HepG2 (cell line): ENCODE data around the gene FUCA1. TPM values are rescaled to one million over a fixed set of nuclear protein-coding genes. Genes with fewer than 3 reads are reported as not detected.

Source experiments
- ATF7 ChIP-seq, 2 experiments: fragments of 450-650 bp in 1 of 2; sonication (generic) in 1 of 2; formaldehyde crosslinking in 1 of 2; IDR thresholded peaks; 2 replicates each; pipeline versions ENCODE4 v1.4.0 to v1.6.1; 2016 to 2020; ENCODE audit warnings: antibody characterized with exemption in 1 of 2, mild to moderate bottlenecking in 1 of 2, missing genetic modification reagents in 1 of 2
- FIP1L1 ChIP-seq: fragments of 200-400 bp; formaldehyde crosslinking; IDR thresholded peaks from 2 replicates; pipeline ENCODE4 v1.6.1; 2018; ENCODE audit warnings: low read depth, mild to moderate bottlenecking, low read length, moderate library complexity, borderline replicate concordance; ENCODE audit not compliant: insufficient read depth
- KLF11 ChIP-seq: IDR thresholded peaks from 2 replicates; pipeline ENCODE4 v1.6.1; 2016; ENCODE audit warnings: missing compliant biosample characterization
- NFE2L1 ChIP-seq: sonication (generic); formaldehyde crosslinking; IDR thresholded peaks from 2 replicates; pipeline ENCODE4 v1.4.0; 2020; ENCODE audit warnings: missing genetic modification reagents, mild to moderate bottlenecking, borderline replicate concordance
- NFYC ChIP-seq: IDR thresholded peaks from 2 replicates; pipeline ENCODE4 v1.6.1; 2016; ENCODE audit warnings: missing genetic modification reagents, missing compliant biosample characterization
- REXO4 ChIP-seq: sonication (generic); formaldehyde crosslinking; IDR thresholded peaks from 2 replicates; pipeline ENCODE4 v1.8.0; 2022; ENCODE audit warnings: missing genetic modification reagents, mild to moderate bottlenecking, borderline replicate concordance
- SKI ChIP-seq: fragments of 450-650 bp; IDR thresholded peaks from one replicate; pipeline ENCODE4 v1.6.1; 2018; ENCODE audit warnings: mild to moderate bottlenecking; ENCODE audit not compliant: partially characterized antibody
- ZFP41 ChIP-seq: sonication (generic); formaldehyde crosslinking; IDR thresholded peaks from 2 replicates; pipeline ENCODE4 v1.4.0; 2020; ENCODE audit warnings: mild to moderate bottlenecking, missing genetic modification reagents, borderline replicate concordance
- ZNF205 ChIP-seq: IDR thresholded peaks from 2 replicates; pipeline ENCODE4 v1.6.1; 2018; ENCODE audit warnings: missing biosample characterization, missing genetic modification reagents
- ZNF354B ChIP-seq: sonication (generic); formaldehyde crosslinking; IDR thresholded peaks from 2 replicates; pipeline ENCODE4 v1.8.0; 2022; ENCODE audit warnings: mild to moderate bottlenecking, missing genetic modification reagents
- ZNF570 ChIP-seq: sonication (generic); formaldehyde crosslinking; IDR thresholded peaks from 2 replicates; pipeline ENCODE4 v1.4.0; 2020; ENCODE audit warnings: mild to moderate bottlenecking, missing genetic modification reagents, borderline replicate concordance
- ZNF652 ChIP-seq: IDR thresholded peaks from 2 replicates; pipeline ENCODE4 v1.6.1; 2016; ENCODE audit warnings: low read depth, borderline replicate concordance
- polyA plus RNA-seq, 8 experiments: library from polyadenylated mRNA; depleted of rRNA in 3 of 8; stranded (reverse) in 7 of 8; unstranded in 1 of 8; fragments of >200 nt; fragmentation: Illumina TruSeq in 4 of 8; extraction: Trizol in 4 of 8; gene quantifications; 2 replicates each; pipeline versions ENCODE4 v1.2.1 to v1.2.3, GENCODE V29; 2011 to 2016; ENCODE audit warnings: low read depth in 4 of 8, missing spikeins in 1 of 8, mixed read lengths in 1 of 8; ENCODE audit not compliant: insufficient read depth in 1 of 8
- total RNA-seq, 5 experiments: library from RNA; depleted of rRNA; stranded (reverse); fragments of >200 nt; fragmentation: Illumina TruSeq; extraction: Trizol; gene quantifications; 2 replicates each; pipeline ENCODE4 v1.2.3, GENCODE V29; 2016; ENCODE audit warnings: low read depth in 1 of 5
- TF ChIP-seq, protein P1 (sequence below): sonication (generic); formaldehyde crosslinking; IDR thresholded peaks from 2 replicates; pipeline ENCODE4 v1.4.0; 2020; ENCODE audit warnings: mild to moderate bottlenecking, missing genetic modification reagents, borderline replicate concordance
- TF ChIP-seq, protein P2 (sequence below): sonication (generic); formaldehyde crosslinking; IDR thresholded peaks from 2 replicates; pipeline ENCODE4 v1.4.0; 2020; ENCODE audit warnings: mild to moderate bottlenecking, missing genetic modification reagents
- TF ChIP-seq, protein P3 (sequence below): sonication (generic); formaldehyde crosslinking; IDR thresholded peaks from 2 replicates; pipeline ENCODE4 v1.9.0; 2021; ENCODE audit warnings: missing genetic modification reagents, borderline replicate concordance
- TF ChIP-seq, protein P4 (sequence below): sonication (generic); formaldehyde crosslinking; IDR thresholded peaks from 2 replicates; pipeline ENCODE4 v1.4.0; 2020; ENCODE audit warnings: mild to moderate bottlenecking, missing genetic modification reagents

Gene FUCA1
- total and polyA plus RNA-seq, 2 of the 13 experiments (the other 11 are each of a cell fraction or from before 2014, with no cell fraction given): 32.7 to 33.6 TPM

DNA sequence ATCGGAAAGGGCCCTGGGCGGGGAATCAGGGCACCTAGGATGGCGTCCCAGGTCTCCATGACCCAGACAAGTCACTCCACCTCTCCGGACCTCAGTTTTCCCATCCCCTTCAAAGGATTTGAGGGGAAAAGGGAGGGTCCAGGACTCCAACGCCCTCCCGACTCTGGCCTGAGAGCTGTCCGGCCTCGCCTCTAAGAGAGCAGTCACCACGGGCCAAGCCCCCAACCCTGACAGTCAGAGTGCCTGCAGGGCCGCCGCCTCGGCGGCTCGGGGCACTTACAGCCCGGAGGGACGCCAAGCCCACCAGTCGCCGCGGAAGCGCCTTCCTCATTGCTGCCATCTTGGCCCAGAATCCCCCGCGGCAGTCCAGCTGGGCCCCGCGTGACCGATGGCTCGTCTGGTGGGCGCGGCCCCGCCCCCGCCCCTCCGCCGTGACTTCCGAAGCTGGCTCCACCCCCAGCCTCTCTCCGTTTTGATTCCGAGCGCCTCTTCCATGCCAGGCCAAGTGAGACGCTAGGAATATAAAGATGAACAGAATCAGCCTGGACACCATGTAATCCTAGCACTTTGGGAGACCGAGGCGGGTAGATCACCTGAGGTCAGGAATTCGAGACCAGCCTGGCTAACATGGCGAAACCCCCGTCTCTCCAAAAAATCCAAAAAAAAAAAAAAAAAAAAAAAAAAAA lies 42.9 kb downstream of the FUCA1 start, which contains the start of gene HMGCL (continued):
- TF ChIP-seq, protein P1, sequence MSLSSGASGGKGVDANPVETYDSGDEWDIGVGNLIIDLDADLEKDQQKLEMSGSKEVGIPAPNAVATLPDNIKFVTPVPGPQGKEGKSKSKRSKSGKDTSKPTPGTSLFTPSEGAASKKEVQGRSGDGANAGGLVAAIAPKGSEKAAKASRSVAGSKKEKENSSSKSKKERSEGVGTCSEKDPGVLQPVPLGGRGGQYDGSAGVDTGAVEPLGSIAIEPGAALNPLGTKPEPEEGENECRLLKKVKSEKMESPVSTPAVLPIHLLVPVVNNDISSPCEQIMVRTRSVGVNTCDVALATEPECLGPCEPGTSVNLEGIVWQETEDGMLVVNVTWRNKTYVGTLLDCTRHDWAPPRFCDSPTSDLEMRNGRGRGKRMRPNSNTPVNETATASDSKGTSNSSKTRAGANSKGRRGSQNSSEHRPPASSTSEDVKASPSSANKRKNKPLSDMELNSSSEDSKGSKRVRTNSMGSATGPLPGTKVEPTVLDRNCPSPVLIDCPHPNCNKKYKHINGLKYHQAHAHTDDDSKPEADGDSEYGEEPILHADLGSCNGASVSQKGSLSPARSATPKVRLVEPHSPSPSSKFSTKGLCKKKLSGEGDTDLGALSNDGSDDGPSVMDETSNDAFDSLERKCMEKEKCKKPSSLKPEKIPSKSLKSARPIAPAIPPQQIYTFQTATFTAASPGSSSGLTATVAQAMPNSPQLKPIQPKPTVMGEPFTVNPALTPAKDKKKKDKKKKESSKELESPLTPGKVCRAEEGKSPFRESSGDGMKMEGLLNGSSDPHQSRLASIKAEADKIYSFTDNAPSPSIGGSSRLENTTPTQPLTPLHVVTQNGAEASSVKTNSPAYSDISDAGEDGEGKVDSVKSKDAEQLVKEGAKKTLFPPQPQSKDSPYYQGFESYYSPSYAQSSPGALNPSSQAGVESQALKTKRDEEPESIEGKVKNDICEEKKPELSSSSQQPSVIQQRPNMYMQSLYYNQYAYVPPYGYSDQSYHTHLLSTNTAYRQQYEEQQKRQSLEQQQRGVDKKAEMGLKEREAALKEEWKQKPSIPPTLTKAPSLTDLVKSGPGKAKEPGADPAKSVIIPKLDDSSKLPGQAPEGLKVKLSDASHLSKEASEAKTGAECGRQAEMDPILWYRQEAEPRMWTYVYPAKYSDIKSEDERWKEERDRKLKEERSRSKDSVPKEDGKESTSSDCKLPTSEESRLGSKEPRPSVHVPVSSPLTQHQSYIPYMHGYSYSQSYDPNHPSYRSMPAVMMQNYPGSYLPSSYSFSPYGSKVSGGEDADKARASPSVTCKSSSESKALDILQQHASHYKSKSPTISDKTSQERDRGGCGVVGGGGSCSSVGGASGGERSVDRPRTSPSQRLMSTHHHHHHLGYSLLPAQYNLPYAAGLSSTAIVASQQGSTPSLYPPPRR (CRISPR knock-in tag): no peak
- TF ChIP-seq, protein P2, sequence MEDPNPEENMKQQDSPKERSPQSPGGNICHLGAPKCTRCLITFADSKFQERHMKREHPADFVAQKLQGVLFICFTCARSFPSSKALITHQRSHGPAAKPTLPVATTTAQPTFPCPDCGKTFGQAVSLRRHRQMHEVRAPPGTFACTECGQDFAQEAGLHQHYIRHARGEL: no peak
- TF ChIP-seq, protein P3, sequence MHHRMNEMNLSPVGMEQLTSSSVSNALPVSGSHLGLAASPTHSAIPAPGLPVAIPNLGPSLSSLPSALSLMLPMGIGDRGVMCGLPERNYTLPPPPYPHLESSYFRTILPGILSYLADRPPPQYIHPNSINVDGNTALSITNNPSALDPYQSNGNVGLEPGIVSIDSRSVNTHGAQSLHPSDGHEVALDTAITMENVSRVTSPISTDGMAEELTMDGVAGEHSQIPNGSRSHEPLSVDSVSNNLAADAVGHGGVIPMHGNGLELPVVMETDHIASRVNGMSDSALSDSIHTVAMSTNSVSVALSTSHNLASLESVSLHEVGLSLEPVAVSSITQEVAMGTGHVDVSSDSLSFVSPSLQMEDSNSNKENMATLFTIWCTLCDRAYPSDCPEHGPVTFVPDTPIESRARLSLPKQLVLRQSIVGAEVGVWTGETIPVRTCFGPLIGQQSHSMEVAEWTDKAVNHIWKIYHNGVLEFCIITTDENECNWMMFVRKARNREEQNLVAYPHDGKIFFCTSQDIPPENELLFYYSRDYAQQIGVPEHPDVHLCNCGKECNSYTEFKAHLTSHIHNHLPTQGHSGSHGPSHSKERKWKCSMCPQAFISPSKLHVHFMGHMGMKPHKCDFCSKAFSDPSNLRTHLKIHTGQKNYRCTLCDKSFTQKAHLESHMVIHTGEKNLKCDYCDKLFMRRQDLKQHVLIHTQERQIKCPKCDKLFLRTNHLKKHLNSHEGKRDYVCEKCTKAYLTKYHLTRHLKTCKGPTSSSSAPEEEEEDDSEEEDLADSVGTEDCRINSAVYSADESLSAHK (CRISPR knock-in tag): no peak
- TF ChIP-seq FIP1L1 (no peak), ZNF354B (CRISPR knock-in tag) (peak; percentile 73; the same call in 1 of the 2 replicates), ZNF570 (CRISPR knock-in tag) (peak; percentile 75; the same call in 1 of the 2 replicates), ZNF205 (0 out of 2 replicates have a peak, but pooled peaks have one; percentile 48), NFE2L1 (CRISPR knock-in tag) (no peak), REXO4 (CRISPR knock-in tag) (no peak), ZNF652 (CRISPR knock-in tag) (no peak), ATF7 (IDR thresholded peaks at IDR 0.05) (no peak), ATF7 (CRISPR knock-in tag; IDR thresholded peaks at IDR 0.05) (peak; percentile 39; the same call in 1 of the 2 replicates), KLF11 (peak; percentile 67; the same call in 1 of the 2 replicates), SKI (peak; percentile 18), ZFP41 (CRISPR knock-in tag) (no peak), NFYC (CRISPR knock-in tag) (no peak)
- TF ChIP-seq, protein P4, sequence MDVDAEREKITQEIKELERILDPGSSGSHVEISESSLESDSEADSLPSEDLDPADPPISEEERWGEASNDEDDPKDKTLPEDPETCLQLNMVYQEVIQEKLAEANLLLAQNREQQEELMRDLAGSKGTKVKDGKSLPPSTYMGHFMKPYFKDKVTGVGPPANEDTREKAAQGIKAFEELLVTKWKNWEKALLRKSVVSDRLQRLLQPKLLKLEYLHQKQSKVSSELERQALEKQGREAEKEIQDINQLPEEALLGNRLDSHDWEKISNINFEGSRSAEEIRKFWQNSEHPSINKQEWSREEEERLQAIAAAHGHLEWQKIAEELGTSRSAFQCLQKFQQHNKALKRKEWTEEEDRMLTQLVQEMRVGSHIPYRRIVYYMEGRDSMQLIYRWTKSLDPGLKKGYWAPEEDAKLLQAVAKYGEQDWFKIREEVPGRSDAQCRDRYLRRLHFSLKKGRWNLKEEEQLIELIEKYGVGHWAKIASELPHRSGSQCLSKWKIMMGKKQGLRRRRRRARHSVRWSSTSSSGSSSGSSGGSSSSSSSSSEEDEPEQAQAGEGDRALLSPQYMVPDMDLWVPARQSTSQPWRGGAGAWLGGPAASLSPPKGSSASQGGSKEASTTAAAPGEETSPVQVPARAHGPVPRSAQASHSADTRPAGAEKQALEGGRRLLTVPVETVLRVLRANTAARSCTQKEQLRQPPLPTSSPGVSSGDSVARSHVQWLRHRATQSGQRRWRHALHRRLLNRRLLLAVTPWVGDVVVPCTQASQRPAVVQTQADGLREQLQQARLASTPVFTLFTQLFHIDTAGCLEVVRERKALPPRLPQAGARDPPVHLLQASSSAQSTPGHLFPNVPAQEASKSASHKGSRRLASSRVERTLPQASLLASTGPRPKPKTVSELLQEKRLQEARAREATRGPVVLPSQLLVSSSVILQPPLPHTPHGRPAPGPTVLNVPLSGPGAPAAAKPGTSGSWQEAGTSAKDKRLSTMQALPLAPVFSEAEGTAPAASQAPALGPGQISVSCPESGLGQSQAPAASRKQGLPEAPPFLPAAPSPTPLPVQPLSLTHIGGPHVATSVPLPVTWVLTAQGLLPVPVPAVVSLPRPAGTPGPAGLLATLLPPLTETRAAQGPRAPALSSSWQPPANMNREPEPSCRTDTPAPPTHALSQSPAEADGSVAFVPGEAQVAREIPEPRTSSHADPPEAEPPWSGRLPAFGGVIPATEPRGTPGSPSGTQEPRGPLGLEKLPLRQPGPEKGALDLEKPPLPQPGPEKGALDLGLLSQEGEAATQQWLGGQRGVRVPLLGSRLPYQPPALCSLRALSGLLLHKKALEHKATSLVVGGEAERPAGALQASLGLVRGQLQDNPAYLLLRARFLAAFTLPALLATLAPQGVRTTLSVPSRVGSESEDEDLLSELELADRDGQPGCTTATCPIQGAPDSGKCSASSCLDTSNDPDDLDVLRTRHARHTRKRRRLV: no peak
